ENCODE results near the gene RNF6. TPM values are rescaled to one million over a fixed set of nuclear protein-coding genes. Genes with fewer than 3 reads are reported as not detected.

RNF6 gene
- total RNA-seq (2014; rRNA removed; shearing (Covaris generic)) (20.4 and 25.6 TPM in 2 replicates), total RNA-seq (2022) (30.0 and 33.2 TPM in 2 replicates), Bru-seq, nascent RNA (percentile 92 among the genes with signal in this experiment), BruChase-seq, experiment 1, labeled RNA remaining after a 6-hour chase (percentile 78 among the genes with signal in this experiment), BruChase-seq, experiment 2, labeled RNA remaining after a 2-hour chase (percentile 97 among the genes with signal in this experiment)
- long read RNA-seq, transcript RNF6-201 (5 exons, 3,282 nt), result minor isoform, 20 of 82 reads
- long read RNA-seq, transcript RNF6-203 (5 exons, 3,706 nt), result major isoform, 37 of 82 reads
- long read RNA-seq, partial matches to known transcripts, result 4 of 82 reads
- long read RNA-seq, other reads (novel, unspliced or antisense), result 19 of 82 reads

DNA sequence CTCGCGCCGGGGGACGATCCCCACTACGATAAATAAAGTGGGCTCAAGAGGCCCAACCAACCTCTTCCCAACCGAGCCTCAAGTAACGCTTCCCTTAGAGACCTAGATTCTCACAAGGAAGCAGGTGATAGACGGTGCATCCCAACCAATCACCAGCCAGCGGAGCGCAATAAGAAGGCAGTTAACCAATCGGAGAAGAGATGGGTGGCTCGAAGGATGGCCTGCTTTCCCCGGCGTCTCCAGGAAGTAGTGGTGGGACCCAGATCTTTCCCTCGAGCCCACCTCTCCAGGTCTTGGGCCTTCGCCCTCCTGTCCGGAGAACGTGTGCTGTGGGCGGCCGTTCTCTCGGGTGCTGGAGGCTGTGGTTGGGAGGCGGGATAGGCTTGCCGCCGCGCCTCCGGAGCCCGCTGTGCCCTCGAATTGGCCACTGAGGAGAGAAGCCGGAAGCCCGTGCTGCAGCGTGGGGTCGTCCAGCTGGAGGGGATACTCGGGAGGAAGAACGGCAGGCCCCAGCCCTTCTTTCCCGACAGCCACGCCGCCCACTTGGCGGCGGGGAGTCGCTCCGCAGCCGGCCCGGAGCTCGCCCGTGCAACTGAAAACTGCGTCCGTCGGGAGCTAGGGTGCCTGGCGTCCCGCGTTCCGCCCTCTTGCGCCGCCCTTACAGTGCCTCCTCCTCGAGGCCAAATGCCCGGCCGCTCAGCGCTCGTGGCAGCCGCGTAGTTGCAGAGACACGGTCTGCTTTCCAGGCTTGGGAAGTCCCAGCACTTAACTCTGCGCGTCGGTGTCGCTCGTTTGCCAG is at the start of gene RNF6:
Gene RNF6, minus strand, starts transcription at position 594 of the 799 bp plus-strand sequence. CDS start 2,665 bp downstream, outside the sequence.
- H2AFZ ChIP-seq (ENCODE audit: low read length), result peak within 1 kb of the TSS; percentile 99
- TF ChIP-seq, protein P1, sequence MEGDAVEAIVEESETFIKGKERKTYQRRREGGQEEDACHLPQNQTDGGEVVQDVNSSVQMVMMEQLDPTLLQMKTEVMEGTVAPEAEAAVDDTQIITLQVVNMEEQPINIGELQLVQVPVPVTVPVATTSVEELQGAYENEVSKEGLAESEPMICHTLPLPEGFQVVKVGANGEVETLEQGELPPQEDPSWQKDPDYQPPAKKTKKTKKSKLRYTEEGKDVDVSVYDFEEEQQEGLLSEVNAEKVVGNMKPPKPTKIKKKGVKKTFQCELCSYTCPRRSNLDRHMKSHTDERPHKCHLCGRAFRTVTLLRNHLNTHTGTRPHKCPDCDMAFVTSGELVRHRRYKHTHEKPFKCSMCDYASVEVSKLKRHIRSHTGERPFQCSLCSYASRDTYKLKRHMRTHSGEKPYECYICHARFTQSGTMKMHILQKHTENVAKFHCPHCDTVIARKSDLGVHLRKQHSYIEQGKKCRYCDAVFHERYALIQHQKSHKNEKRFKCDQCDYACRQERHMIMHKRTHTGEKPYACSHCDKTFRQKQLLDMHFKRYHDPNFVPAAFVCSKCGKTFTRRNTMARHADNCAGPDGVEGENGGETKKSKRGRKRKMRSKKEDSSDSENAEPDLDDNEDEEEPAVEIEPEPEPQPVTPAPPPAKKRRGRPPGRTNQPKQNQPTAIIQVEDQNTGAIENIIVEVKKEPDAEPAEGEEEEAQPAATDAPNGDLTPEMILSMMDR (conservative IDR thresholded peaks at IDR 0.05; ENCODE audit: low read length), result 0 out of 2 replicates have a peak, but pooled peaks have one; percentile 23
- no peak for TF ChIP-seq EZH2phosphoT487 (IDR thresholded peaks at IDR 0.05; ENCODE audit: borderline replicate concordance, low read depth, low read length)
- peaks cover 23% of the 10 kb centered on the region for H3K4me1 ChIP-seq (ENCODE audit: insufficient read depth, low read length, poor library complexity, severe bottlenecking)
- CTCF ChIA-PET (ENCODE audit: unreplicated experiment), result no interaction called here
- POLR2A ChIA-PET, result interaction anchor here (0.6 to 1.6 kb wide), 6 partner anchors 15 to 204 kb away, joined by 3 to 6 read pairs (median 4); no protein-coding TSS in a partner anchor
- H3K9me3 ChIP-seq (ENCODE audit: low read length), result no peaks in the 10 kb centered on the region
- H3K79me2 ChIP-seq (ENCODE audit: insufficient read depth, low read depth, low read length), result peaks cover 26% of the 10 kb centered on the region
- peak within 1 kb of the TSS; percentile 81 for H3K4me3 ChIP-seq (ENCODE audit: low read depth, low read length, poor library complexity, severe bottlenecking)
- H3K4me2 ChIP-seq (ENCODE audit: low read length), result peak within 1 kb of the TSS; percentile 80
- no TSS peak for BruUV-seq (replicated peaks)
- peaks cover 37% of the 10 kb centered on the region for H3K36me3 ChIP-seq (ENCODE audit: insufficient read depth, low read length)
- peak; percentile 97 for DNase-seq (ENCODE audit: low spot score)
- intact Hi-C loops (cut with micrococcal nuclease; ENCODE audit: unreplicated experiment), result loop anchor here (1.0 kb wide), 2 partner anchors 32 to 260 kb away; partner anchors contain the start of gene CDK8
- peak within 1 kb of the TSS; percentile 86 for H3K27ac ChIP-seq (ENCODE audit: low read depth, low read length, poor library complexity, severe bottlenecking)
- no peaks in the 10 kb centered on the region for H4K20me1 ChIP-seq (ENCODE audit: insufficient read depth, low read length)
- H3K9me2 ChIP-seq (ENCODE audit: insufficient read depth, low read length), result no peaks in the 10 kb centered on the region

DNA sequence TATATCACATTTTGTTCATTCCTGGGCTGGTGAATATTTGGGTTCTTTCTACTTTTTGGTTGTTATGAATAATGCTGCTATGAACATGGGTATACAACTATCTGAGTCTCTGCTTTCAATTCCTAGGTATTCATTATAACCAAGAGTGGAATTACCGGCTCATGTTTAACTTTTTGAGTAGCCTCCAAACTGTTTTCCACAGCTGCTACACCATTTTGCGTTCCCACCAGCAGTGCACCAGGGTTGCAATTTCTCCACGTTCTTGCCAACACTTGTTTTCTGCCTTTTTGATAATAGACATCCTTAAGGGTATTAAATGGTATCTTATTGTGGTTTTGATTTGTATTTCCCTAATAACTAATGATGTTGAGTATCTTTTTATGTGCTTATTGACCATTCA is 48.6 kb upstream of the RNF6 start:
- Histone ChIP-seq H3K79me2 (ENCODE audit: insufficient read depth, low read depth, low read length) (peaks cover 60% of the 10 kb centered on the region; the same call in 1 of the 2 replicates), H2AFZ (ENCODE audit: low read length) (no peak overlapping the region), H4K20me1 (ENCODE audit: insufficient read depth, low read length) (peaks cover 17% of the 10 kb centered on the region), H3K27ac (ENCODE audit: low read depth, low read length, poor library complexity, severe bottlenecking) (no peak overlapping the region), H3K9me2 (ENCODE audit: insufficient read depth, low read length) (no peaks in the 10 kb centered on the region), H3K4me3 (ENCODE audit: low read depth, low read length, poor library complexity, severe bottlenecking) (no peak overlapping the region), H3K4me2 (ENCODE audit: low read length) (no peak overlapping the region), H3K9me3 (ENCODE audit: low read length) (no peaks in the 10 kb centered on the region), H3K4me1 (ENCODE audit: insufficient read depth, low read length, poor library complexity, severe bottlenecking) (no peaks in the 10 kb centered on the region), H3K36me3 (ENCODE audit: insufficient read depth, low read length) (no peaks in the 10 kb centered on the region)
- ChIA-PET POLR2A (no interaction called here), CTCF (ENCODE audit: unreplicated experiment) (no interaction called here)
- TF ChIP-seq EZH2phosphoT487 (IDR thresholded peaks at IDR 0.05; ENCODE audit: borderline replicate concordance, low read depth, low read length), result no peak
- TF ChIP-seq, protein P1 (conservative IDR thresholded peaks at IDR 0.05; ENCODE audit: low read length), result no peak
- no TSS peak for BruUV-seq (replicated peaks)
- intact Hi-C loops (cut with micrococcal nuclease; ENCODE audit: unreplicated experiment), result no loop called here
- DNase-seq (ENCODE audit: low spot score), result no peak

All from OCI-LY7 (cell line).